GM21423 (cell line): ENCODE measurements around the gene TBC1D9.
"Not testable (repeated sequence)": the region's sequence is repeated elsewhere in the genome, so short reads cannot be mapped to it uniquely, and the experiment has no call there.

ENCODE experiments used
- ATAC-seq: cut with Tn5 transposase; IDR thresholded peaks from one replicate; pipeline ENCODE4 v1.9.1; 2021; ENCODE audit warnings: mild to moderate bottlenecking, moderate library complexity; ENCODE audit not compliant: unreplicated experiment

The TBC1D9 gene

GRCh38 chr4:140754918-140755773 is 1.0 kb downstream of the TBC1D9 start:
- ATAC-seq = no peak

GRCh38 chr4:140753329-140753728 is 2.9 kb downstream of the TBC1D9 start:
- no peak for ATAC-seq

DNA sequence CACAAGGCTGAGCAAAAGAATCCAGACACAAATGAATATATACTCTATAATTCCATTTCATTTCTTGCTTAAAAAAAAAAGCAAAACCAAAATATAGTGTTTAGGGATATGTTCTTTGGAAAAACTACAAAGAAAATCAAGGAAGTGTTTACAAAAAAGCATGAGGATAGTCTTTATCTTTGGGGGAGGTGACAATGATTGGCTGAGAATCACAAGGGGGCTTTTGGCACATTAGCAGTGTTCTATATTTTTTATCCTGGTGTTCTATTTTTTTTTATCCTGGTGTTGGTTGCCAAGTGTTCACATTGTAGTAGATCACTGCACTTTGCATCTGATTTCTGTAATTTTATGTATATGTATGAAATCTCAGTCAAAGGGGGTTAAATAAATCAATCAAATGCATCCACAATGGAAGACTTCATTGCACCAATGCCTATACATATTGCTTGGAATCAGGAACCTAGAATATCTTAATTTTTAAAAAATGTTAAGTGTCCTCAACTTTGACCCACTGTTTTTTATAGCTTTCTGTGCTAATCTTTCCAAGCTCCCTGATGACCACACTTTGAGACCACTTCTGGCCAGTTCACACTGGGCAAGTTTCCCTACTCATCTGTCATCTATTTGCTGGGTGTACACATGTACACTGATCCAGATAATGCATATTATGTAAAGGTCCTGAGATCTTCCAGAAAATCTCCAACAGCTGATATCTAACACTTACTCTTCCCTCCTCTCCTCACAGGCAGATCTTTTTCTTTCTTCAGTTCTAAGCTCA is 3.7 kb downstream of the TBC1D9 start:
- ATAC-seq = no peak

DNA sequence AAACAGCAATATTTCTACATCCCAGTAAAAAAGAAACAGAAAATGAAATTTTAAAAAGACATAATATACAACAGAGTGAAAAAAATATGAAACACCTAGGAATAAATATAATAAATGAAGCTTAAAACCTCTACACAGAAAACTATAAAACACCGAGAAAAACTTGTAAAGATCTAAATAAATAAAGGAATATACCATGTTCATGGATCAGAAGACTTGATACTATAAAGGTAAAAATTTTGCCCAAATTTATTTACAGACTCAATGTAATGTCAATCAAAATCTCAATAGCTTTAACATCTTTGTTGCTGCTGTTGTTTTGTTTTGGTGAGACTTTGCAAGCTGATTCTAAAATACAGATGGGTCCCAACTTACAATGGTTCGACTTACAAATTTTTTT is 5.7 kb downstream of the TBC1D9 start:
- ATAC-seq = no peak

GRCh38 chr4:140748171-140748570 is 8.0 kb downstream of the TBC1D9 start:
- no peak for ATAC-seq

DNA sequence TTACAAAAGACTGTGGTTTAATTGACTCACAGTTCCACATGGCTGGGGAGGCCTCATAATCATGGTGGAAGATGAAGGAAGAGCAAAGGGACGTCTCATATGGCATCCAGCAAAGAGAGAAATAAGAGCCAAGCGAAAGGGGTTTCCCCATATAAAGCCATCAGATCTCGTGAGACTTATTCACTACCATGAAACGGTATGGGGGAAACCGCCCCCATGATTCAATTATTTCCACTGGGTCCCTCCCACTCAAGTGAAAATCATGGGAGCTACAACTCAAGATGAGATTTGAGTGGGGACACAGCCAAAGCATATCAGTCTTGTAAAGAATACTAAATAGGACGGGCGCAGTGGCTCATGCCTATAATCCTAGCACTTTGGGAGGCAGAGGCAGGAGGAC is 9.6 kb downstream of the TBC1D9 start:
- not testable (repeated sequence) for ATAC-seq

DNA sequence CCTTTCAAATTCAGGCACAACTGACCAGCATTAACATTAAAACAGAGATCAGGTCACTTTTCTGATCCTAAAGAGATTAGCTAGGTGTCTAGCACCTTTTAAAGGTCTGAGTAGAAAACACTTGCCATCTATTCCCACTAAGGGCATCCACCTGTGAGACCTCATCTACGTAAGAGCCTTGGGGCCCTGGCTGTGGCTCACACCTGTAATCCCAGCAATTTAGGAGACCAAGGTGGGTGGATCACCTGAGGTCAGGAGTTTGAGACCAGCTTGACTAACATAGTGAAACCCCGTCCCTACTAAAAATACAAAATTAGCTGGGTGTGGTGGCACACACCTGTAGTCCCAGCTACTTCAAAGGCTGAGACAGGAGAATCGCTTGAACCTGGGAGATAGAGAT is 11.8 kb downstream of the TBC1D9 start:
- ATAC-seq = no peak

DNA sequence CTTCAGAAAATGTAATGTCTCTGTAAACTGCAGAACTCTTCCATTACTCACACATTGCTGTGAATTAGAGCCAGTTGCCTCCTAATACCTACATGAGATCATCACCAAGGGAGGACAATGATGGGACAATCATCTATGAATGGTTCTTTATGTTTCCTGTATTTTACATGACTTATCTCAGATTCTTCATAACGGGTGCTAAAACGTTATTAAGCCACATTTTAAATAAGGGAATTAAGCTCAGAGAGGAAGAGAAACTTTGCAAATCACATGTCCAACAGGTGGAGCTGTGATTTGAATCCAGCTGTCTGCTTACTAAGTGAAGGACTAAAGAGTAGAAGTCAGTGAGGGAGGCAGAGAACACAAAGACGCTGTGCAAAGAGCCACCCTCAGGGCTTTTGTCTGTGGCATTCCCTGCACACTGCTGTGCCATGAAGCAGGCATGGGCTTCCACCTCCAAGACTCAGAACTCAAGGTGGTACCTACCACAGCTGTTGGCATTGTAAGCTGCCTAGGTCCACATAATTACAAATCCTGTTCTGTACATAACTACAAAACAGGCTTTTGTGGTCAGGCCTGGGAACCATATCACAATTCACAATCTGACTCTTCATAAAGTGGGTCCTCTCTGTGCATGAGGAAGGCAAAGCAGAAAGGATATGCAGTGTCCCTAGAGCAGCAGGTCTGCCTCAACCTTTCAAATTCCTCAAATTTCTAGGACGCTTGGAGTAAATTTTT is 12.8 kb downstream of the TBC1D9 start:
- ATAC-seq = peak; percentile 78

GRCh38 chr4:140742838-140743193 is 13.4 kb downstream of the TBC1D9 start:
- peak; percentile 10 for ATAC-seq

DNA sequence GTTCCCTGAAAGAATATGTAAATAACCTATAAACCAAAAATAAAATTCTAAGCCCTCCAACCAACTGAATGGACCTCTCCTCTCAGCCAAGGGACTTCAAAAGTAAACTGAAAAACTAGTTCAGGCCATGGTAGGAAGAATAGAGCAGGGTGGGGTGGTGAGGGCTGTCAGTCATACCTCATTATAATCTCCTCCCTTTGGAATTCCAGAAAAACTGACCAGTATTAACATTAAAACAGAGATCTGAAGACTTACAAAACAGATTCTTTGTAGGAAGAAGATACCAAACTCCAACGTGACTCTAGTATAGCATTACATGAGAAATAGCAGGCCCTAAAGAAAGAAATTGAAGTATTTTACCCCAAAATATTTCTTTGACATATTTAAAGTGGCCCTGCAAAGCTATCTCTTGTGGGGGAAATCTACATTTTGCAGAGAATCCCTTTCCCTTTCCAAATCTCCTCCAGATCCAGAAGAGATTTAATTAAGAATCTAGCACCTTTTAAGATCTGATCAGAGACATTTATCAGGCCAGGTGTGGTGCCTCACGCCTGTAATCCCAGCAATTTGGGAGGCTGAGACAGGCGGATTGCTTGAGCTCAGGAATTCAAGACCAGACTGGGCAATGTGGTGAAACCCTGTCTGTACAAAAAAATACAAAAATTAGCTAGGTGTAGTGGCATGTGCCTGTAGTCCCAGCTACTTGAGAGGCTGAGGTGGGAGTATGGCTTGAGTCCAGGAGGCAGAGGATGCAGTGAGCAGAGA is 15.1 kb downstream of the TBC1D9 start:
- ATAC-seq = no peak

GRCh38 chr4:140740422-140740821 is 15.8 kb downstream of the TBC1D9 start:
- no peak for ATAC-seq

DNA sequence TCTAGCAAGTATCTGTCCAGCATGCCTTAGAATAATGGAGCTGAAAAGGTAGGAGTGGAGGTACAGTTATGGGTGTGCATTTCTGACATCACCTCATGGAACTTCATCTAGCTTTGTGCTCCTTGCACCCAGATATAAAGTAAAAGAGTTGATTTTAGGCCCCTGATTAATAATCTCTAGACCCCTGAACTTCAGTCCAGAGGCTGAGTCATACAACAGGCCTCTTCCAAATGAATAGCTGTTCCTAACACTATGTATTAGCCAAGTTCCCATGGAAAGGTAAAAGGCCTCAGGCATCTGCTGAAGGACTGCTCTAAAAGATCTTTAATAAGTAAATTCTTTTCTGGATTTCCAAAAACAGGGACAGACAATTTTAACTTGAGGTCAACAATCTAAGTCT is 16.2 kb downstream of the TBC1D9 start:
- no peak for ATAC-seq

- ATAC-seq = no peak
These were observed 18.0 kb downstream of the TBC1D9 start for GRCh38 chr4:140738139-140738538.

DNA sequence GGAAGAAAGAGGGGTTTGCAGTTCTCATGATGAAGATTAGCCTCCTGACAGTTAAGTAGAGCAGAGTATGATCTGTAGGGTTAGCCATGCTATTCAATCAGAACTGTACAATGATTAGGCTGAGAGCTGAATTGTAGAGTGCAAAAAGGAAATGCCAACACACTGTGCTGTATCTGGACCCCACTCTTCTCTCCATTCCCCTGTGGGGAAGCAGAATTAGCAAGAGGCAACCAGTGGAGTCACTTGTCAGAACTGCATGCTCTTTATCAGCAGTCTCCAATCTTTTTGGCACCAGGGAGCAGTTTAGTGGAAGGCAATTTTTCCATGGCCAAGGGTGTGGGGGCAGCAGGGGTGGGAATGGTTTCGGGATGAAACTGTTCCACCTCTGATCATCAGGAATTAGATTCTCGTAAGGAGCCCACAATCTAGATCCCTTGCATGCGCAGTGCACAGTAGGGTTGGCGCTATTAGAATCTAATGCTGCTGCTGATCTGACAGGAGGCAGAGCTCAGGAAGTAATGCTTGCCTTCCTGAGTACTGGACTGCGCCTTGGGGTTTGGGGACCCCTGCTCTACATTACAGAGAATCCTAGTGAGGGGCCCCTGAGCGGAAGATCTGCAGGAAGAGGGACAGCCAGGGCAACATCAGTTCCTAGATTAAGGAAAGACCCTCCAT is 19.4 kb downstream of the TBC1D9 start:
- no peak for ATAC-seq

DNA sequence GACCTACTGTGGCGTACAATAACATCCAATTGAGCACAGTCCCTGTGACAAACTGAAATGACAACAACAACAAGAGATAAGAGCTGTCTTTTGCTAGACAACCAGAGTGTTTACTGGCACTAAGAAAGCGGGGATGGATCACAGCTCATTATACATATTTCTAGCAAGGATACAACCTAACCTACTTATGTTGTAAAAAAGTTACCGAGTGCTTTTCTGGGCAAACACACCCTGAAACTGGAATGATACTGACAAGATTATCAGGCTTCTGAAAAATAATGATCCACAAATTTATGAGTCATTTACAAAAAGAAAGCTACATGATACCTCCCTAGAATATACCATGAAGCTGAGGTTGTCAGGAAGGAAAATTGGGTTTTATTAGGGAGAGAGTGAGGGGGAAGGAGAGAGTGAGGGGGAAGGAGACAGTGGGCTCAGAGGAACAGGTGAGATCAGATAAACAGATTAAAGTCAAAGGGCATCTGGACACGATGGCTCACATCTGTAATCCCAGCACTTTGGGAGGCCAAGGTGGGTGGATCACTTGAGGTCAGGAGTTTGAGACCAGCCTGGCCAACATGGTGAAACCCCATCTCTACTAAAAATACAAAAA is 20.3 kb downstream of the TBC1D9 start:
- no peak for ATAC-seq

GRCh38 chr4:140735317-140735716 is 20.9 kb downstream of the TBC1D9 start:
- ATAC-seq = no peak

- no peak for ATAC-seq
These were observed 23.4 kb downstream of the TBC1D9 start for GRCh38 chr4:140732780-140733179.

GRCh38 chr4:140729344-140730049 is 26.7 kb downstream of the TBC1D9 start:
- ATAC-seq = no peak
